ENCODE measurements around the gene HHAT. TPM values are rescaled to one million over a fixed set of nuclear protein-coding genes. Genes with fewer than 3 reads are reported as not detected.

Gene HHAT
- polyA plus RNA-seq, 1 donor from 2014 or later: 5.3 TPM

DNA sequence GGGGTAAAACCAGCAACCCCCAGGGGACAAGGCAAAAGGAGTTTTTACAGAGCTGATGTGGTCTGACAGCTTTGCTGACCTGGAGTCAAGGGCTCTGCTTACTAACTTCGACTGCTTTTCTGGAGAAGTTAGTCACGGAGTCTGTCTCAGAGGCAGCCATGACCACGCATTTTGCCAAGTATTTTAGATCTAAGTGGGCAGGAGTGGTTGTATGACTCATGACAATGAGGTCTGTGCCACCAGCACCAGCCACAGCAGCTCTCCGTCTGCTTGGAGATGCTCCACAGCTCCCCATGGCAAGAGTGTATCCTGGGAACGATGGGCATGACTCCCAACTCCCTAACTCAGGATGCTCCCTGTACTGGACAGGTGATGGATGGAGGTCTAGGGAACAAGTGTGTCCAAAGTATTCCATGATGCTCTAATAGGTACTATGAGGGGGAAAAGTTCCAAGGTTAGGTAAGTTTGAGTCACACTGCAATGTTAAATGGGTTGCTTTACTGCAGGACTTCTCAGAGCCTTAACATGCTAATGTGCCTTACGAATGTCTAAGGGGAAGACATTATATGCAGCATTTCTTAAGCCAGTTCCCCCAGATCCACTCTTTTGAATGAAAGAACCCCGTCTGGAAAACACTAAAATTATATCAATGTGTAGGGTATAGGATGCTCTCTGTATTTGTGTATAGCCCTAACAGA lies 359.0 kb downstream of the HHAT start:
- H3K36me3 ChIP-seq (ENCODE audit: insufficient read depth, low read length): no peaks in the 10 kb centered on the region
- no peak overlapping the region for H3K9ac ChIP-seq (ENCODE audit: low read length)
- H3K4me2 ChIP-seq (ENCODE audit: low read length): no peak overlapping the region
- no peak overlapping the region for H2AFZ ChIP-seq (ENCODE audit: low read depth, low read length)
- no peaks in the 10 kb centered on the region for H3K27me3 ChIP-seq (ENCODE audit: insufficient read depth, low read depth, low read length)
- H3F3A ChIP-seq (ENCODE audit: insufficient read depth, low read length, poor library complexity, severe bottlenecking): no peaks in the 10 kb centered on the region
- no peaks in the 10 kb centered on the region for H4K20me1 ChIP-seq (ENCODE audit: insufficient read depth)
- no peak overlapping the region for H3K27ac ChIP-seq (ENCODE audit: low read length)
- no peaks in the 10 kb centered on the region for H3K79me2 ChIP-seq (replicated peaks; ENCODE audit: insufficient read depth, low read length)
- H3K9me2 ChIP-seq (ENCODE audit: insufficient read depth, low read length): no peaks in the 10 kb centered on the region
- no peak for TF ChIP-seq POLR2AphosphoS5 (IDR thresholded peaks at IDR 0.05)
- no peak for TF ChIP-seq EP300 (conservative IDR thresholded peaks at IDR 0.05; ENCODE audit: poor library complexity, severe bottlenecking)
- TF ChIP-seq REST (IDR thresholded peaks at IDR 0.05; ENCODE audit: borderline replicate concordance): no peak
- no peak for TF ChIP-seq MXI1 (conservative IDR thresholded peaks at IDR 0.05; ENCODE audit: poor library complexity, severe bottlenecking)
- no peak overlapping the region for H3K4me3 ChIP-seq (ENCODE audit: low read length)
- no peaks in the 10 kb centered on the region for H3K9me3 ChIP-seq (ENCODE audit: low read length)

DNA sequence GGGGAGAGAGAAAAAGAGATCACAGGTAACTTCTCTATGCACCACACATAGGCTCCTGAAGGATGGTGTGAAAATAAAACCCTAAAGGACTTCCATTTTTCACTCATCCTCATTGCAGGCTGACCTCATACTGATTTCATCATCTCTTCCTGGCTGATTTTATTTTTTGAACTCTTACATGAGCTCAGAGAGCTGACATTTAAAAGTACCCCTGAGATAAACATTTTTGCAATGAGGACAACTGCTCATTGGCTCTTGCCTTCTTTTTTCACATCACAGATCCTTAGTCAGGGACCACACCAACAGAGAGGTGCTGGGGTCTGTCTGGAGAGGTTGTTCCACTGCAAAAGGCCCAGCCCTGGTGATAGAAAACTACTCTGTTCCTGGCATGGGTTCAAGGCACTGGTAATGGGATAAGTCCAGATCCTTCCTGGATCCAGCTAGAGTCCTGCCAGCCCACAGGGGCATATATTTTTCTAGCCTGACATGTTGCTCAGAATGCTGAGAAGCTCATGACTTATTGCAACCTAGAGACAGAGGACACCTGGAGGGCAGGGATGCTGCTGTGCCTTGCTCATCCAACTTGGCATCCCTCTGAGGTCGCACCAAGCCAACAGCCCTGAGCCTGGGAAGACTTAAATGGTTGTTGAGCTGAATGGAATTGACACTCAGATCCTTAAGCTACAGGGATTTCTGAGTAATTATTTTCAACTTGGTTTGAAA lies 360.0 kb downstream of the HHAT start:
- TF ChIP-seq CTCF (IDR thresholded peaks at IDR 0.05; ENCODE audit: poor library complexity, severe bottlenecking): no peak
- no peak for TF ChIP-seq EZH2 (IDR thresholded peaks at IDR 0.05; ENCODE audit: borderline replicate concordance, insufficient read depth, low read length, poor library complexity, severe bottlenecking)
- TF ChIP-seq TAF1 (IDR thresholded peaks at IDR 0.05; ENCODE audit: low read depth): no peak
- no peak for TF ChIP-seq POLR2AphosphoS5 (IDR thresholded peaks at IDR 0.05)
- TF ChIP-seq EP300 (conservative IDR thresholded peaks at IDR 0.05; ENCODE audit: poor library complexity, severe bottlenecking): no peak
- TF ChIP-seq MXI1 (conservative IDR thresholded peaks at IDR 0.05; ENCODE audit: poor library complexity, severe bottlenecking): no peak
- TF ChIP-seq SMC3 (conservative IDR thresholded peaks at IDR 0.05; ENCODE audit: poor library complexity): no peak
- no peak for TF ChIP-seq REST (IDR thresholded peaks at IDR 0.05; ENCODE audit: borderline replicate concordance)
- no peak for TF ChIP-seq RAD21 (conservative IDR thresholded peaks at IDR 0.05)
- no peak overlapping the region for H3K9ac ChIP-seq (ENCODE audit: low read length)
- H3K4me3 ChIP-seq (ENCODE audit: low read length): no peak overlapping the region
- no peaks in the 10 kb centered on the region for H3K9me2 ChIP-seq (ENCODE audit: insufficient read depth, low read length)
- H3K79me2 ChIP-seq (replicated peaks; ENCODE audit: insufficient read depth, low read length): no peaks in the 10 kb centered on the region
- H3K36me3 ChIP-seq (ENCODE audit: insufficient read depth, low read length): no peaks in the 10 kb centered on the region
- no peak overlapping the region for H3K27ac ChIP-seq (ENCODE audit: low read length)
- no peaks in the 10 kb centered on the region for H3K27me3 ChIP-seq (ENCODE audit: insufficient read depth, low read depth, low read length)
- H3K9me3 ChIP-seq (ENCODE audit: low read length): no peaks in the 10 kb centered on the region
- H3F3A ChIP-seq (ENCODE audit: insufficient read depth, low read length, poor library complexity, severe bottlenecking): no peaks in the 10 kb centered on the region
- no peak overlapping the region for H2AFZ ChIP-seq (ENCODE audit: low read depth, low read length)
- H3K4me2 ChIP-seq (ENCODE audit: low read length): no peak overlapping the region
- no peaks in the 10 kb centered on the region for H4K20me1 ChIP-seq (ENCODE audit: insufficient read depth)
